NCI-H2227 treated with DMSO at 0.1 percent for 48 hours (cell line): ENCODE results near the gene ADCY3.
"Not testable (repeated sequence)": the region's sequence is repeated elsewhere in the genome, so short reads cannot be mapped to it uniquely, and the experiment has no call there.

ENCODE experiments used
- DNase-seq: peaks from one replicate; lab custom pipeline; 2025; lab: John Stamatoyannopoulos, UW

ADCY3 gene

GRCh38 chr2:24809316-24810007 is 110.6 kb downstream of the ADCY3 start:
- no peak for DNase-seq

DNA sequence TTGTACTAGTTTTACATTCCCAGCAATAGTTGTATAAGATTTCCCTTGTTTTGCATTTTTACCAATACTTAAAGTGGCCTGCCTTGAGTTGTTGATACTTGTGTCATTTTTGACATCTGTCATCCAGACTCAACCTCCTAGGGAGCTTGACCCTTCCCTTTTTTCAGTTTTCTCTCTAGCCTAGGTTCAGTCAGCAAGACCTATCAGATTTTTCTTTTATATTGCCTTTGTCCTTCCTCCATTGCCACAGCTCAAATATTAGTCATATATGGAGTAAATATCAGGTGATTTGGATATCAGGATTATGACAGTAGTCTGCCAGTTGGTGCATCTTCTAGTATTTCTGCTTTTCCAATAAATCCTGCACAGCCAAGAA is 113.4 kb downstream of the ADCY3 start:
- no peak for DNase-seq

DNA sequence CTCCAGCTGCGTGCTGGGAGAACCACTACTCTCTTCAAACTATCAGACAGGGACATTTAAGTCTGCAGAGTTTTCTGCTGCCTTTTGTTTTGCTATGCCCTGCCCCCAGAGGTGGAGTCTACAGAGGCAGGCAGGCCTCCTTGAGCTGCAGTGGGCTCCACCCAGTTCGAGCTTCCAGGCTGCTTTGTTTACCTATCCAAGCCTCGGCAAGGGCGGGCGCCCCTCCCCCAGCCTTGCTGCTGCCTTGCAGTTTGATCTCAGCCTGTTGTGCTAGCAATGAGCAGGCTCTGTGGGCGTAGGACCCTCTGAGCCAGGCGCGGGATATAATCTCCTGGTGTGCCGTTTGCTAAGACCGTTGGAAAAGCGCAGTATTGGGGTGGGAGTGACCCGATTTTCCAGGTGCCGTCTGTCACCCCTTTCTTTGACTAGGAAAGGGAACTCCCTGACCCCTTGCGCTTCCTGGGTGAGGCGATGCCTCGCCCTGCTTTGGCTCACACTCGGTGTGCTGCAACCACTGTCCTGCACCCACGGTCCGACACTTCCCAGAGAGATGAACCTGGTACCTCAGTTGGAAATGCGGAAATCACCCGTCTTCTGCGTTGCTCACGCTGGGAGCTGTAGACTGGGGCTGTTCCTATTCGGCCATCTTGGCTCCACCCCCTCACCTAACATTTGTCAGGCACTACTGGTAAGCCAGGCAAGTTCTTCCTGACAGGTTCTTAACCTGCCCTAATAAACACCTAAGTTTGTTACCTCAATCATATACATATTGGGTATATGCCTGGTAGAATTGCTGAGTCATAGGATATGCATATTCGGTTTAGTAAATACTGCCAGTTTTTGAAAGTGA is 114.0 kb downstream of the ADCY3 start:
- DNase-seq, result not testable (repeated sequence)

GRCh38 chr2:24800487-24800886 is 119.5 kb downstream of the ADCY3 start:
- DNase-seq, result not testable (repeated sequence)

- no peak for DNase-seq
Observed at GRCh38 chr2:24797644-24798043, 122.4 kb downstream of the ADCY3 start.

DNA sequence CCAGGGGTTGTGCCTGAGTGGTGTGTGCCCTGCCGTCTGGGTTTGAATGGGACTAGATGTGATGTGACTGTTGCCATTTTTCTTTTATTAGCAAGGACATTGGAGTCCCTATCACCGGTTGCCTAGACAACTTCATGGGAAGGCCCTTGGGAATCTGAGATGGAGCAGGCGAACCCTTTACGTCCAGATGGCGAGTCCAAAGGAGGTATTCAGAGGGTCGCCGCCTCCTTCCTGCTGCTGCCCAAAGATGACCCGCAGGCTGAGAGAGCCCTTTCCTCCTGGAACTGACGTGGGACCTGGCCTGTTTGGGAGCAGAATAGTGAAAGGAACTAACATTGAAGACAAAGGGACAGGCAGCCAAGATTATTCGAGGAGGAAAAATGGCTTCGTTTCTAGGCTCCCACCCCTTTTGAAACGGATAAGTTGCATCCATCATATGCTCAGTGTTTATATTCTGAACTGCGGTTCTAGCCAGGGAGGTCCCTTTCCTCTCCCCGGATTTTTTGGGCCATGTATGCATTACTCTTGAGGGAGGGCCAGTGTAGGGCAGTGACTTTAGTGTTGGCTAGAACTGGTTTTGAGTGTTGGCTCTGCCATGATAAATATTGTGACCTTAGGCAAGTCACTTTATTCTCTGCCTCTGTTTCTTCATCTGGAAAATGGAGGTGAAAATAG is 126.1 kb downstream of the ADCY3 start:
- no peak for DNase-seq

GRCh38 chr2:24792874-24793760 is 126.9 kb downstream of the ADCY3 start, which contains the start of the genes CENPO and PTRHD1:
CENPO (plus strand) TSS chr2:24793425; CDS start chr2:24793920, 495 bp downstream.
PTRHD1 (minus strand) TSS chr2:24793391; CDS start chr2:24793377, 14 bp downstream.
- DNase-seq, result peak; percentile 100

DNA sequence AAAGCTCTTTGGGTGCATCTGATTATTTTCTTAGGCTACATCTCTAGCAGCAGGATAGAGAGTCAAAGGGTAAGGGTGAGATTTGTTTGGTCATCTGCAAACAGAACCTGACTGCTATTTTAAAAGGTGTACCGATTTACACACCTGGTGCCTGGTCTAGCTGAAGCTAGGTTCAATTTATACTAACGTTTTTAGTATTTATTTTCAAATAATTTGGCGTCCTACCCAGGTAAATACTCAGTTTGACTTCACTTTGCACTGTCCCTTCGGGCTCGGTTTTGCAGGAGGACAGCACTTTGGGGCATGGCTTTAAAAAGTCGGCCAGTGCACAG is 127.5 kb downstream of the ADCY3 start:
- DNase-seq, result peak; percentile 34

DNA sequence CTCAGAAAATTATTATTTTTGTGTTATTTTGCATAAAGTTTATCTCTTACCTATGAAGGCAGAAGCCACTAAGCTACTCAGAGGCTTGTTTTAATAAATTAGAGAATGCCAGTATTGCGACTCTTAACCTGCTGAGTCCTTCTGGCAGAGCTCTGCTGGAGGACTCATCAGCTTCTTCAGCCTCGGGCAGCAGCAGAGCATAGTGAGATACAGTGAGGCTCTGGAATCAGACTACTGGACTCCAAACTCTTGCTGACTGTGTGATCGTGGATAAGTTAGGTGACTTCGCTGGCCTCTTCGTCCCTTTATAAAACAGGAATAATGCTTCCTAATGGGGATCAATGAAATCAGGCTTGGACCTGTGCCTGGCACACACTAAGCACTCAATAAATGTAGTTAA is 128.6 kb downstream of the ADCY3 start:
- peak; percentile 35 for DNase-seq

GRCh38 chr2:24788816-24789215 is 131.2 kb downstream of the ADCY3 start:
- no peak for DNase-seq

DNA sequence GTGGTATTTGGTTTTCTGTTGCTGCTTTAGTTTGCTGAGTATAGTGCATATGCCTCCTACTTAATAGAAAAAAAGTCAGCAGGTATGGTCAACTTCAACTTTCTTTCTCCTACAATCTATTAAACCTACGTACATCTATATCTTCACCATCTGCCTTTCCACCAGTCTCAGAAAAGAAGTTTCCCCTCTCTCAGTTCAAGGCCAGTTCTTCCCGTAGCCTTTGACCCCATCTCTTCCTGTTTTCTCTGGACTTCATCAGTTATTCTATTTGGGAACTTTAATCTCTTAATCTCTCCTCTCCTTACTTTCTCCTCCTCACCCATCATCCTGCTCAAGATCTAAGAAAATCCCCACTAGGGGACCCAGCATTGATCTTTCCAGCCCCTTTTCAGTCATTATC is 132.5 kb downstream of the ADCY3 start:
- DNase-seq, result no peak

DNA sequence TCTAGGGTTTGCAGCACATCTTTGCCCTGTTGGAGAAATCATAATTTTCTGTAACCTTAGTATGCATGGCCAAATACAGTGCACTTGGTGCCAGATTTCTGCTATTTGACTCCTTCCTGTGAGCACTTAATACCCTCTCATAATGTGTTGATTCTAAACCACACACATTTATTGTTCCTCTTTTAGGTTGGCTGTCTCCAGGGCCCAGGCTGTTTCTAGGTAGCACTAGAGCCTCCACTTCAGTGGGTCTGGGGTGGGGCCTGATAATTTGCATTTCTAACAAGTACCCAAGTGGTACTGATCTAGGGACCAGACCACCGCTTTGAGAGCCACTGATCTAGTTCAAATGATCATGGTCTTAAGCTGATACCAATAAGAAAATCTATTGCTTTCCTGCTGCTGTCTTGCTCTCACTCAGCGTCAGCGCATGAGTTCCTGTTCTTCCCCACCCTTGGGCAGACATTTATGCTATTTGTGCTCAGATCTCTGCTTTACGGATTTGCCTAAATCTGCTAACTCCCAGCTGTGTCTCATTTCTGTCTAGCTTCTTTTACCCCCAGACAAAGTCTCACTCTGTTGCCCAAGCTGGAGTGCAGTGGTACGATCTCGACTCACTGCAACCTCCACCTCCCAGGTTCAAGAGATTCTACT is 134.2 kb downstream of the ADCY3 start:
- no peak for DNase-seq

DNA sequence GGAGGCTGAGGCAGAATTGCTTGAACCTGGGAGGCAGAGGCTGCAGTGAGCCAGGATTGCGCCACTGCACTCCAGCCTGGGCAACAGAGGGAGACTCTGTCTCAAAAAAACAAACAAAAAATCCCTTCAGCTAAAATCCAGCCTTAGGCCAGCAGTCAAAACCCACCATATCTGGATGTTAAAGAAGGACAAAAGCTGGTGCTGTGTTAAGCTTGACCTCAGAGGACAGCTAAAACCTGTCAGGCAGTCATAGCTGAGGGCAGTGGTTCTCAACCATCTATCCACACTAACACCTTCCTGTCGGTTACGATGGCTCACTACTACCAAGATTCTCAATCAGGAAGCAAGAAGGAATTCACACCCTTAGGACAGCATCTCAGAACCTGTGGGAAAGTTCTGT is 136.4 kb downstream of the ADCY3 start:
- no peak for DNase-seq

DNA sequence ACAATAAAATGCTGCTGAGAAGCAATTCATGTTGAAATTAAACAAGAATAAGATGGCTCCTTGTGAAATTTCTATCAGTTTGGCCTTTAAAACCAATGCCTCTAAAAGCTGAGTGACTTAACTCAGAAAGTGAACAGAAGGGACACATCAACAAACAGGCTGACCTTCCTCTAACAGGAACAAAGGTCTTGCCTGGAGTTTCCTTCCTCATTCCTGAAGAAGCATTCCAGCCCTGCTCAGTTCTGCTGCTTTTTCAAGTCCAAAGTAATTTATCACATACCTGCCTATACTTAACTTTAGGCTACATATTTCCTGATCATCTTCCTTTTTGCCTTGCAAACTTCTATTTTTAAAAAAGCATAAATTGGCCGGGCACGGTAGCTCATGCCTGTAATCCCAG is 140.9 kb downstream of the ADCY3 start:
- no peak for DNase-seq

DNA sequence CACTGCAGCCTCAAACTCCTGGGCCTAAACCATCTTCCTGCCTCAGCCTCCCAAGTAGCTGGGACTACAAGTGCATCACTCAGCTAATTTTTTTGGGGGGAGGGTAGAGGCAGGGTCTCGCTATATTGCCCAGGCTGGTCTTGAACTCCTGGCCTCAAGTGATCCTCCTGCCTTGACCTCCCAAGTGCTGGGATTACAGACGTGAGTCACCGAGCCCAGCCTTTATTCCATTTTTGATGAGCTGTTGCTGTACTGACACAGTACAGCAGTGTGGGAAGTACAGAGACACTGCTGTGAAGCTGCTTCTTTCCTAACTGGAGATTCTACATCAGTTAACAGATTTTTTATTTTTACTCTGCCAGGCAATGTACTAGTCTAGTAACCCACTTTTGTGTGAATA is 145.7 kb downstream of the ADCY3 start:
- no peak for DNase-seq

GRCh38 chr2:24771764-24772586 is 148.1 kb downstream of the ADCY3 start:
- no peak for DNase-seq

DNA sequence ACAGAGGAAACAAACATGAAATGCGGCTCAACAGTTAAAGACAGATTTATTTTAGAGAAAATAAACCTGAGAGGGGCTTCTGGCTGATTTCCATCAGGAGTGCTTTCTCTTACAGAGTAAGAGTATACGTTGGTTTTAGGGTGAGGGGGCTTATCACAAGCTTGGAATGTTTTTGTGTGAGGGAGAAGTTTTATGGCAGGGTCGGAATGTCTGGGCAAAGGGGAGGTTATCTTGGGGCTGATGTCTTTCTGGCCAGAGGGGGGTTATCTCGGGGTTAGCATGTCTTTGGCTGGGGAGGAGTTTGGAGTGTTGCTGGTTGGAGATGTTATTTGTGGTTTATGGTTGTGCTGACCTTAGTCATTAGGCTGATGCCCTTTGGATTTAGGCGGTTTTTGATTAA is 149.0 kb downstream of the ADCY3 start:
- DNase-seq, result no peak
